ENCODE measurements around the gene SLC26A1. TPM values are rescaled to one million over a fixed set of nuclear protein-coding genes. Genes with fewer than 3 reads are reported as not detected.

Gene SLC26A1
- total RNA-seq, 4 donors from 2014 or later = not detected

DNA sequence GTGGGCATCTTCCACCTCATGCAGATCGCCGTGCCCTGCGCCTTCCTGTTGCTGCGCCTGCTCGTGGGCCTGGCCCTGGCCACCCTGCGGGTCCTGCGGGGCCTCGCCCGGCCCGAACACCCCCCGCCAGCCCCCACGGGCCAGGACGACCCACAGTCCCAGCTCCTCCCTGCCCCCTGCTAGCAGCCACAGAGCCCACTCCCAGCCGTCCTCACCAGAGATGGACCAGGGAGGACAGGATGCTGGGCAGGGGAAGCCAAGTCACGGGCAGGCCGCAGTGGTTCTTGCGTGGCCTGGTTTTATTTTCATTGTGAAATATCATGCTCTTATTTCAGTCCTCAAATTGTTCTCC, 34.9 kb downstream of the SLC26A1 start:
- no peak for DNase-seq
- peaks cover 0 to 91% (median 7%) of the 10 kb centered on the region in 3 donors for H3K36me3 ChIP-seq
- 87 to 90% methylated on average over 3 to 4 of the region's 17 CpGs for WGBS, 2 donors
- no peak overlapping the region for H3K4me3 ChIP-seq
- intact Hi-C loops (cut with DNase I) = no loop called here
- H3K9me3 ChIP-seq = no peaks in the 10 kb centered on the region
- TF ChIP-seq POLR2A (IDR thresholded peaks at IDR 0.05) = no peak
- TF ChIP-seq, protein P1, sequence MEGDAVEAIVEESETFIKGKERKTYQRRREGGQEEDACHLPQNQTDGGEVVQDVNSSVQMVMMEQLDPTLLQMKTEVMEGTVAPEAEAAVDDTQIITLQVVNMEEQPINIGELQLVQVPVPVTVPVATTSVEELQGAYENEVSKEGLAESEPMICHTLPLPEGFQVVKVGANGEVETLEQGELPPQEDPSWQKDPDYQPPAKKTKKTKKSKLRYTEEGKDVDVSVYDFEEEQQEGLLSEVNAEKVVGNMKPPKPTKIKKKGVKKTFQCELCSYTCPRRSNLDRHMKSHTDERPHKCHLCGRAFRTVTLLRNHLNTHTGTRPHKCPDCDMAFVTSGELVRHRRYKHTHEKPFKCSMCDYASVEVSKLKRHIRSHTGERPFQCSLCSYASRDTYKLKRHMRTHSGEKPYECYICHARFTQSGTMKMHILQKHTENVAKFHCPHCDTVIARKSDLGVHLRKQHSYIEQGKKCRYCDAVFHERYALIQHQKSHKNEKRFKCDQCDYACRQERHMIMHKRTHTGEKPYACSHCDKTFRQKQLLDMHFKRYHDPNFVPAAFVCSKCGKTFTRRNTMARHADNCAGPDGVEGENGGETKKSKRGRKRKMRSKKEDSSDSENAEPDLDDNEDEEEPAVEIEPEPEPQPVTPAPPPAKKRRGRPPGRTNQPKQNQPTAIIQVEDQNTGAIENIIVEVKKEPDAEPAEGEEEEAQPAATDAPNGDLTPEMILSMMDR (IDR thresholded peaks at IDR 0.05) = no peak
- no peak overlapping the region for H3K27ac ChIP-seq
- no peaks in the 10 kb centered on the region for H3K27me3 ChIP-seq
- H3K4me1 ChIP-seq = peaks cover 20 to 26% (median 23%) of the 10 kb centered on the region in 3 donors

DNA sequence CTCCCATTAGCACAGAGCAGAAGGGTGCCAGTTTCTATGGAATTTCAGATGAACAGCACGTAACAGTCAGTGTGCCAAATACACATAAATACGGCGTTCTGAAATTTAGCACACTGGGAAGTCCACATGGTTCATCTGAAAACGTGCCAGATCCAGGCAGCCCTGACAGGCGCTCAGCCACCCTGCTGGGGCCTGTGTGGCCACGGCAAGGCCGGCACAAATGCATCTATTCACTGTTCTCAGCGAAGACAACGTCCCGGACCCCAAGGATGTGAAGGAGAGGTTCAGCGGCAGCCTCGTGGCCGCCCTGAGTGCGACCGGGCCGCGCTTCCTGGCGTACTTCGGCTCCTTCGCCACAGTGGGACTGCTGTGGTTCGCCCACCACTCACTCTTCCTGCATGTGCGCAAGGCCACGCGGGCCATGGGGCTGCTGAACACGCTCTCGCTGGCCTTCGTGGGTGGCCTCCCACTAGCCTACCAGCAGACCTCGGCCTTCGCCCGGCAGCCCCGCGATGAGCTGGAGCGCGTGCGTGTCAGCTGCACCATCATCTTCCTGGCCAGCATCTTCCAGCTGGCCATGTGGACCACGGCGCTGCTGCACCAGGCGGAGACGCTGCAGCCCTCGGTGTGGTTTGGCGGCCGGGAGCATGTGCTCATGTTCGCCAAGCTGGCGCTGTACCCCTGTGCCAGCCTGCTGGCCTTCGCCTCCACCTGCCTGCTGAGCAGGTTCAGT, 35.5 kb downstream of the SLC26A1 start:
- H3K4me1 ChIP-seq = peaks cover 15 to 20% (median 19%) of the 10 kb centered on the region in 3 donors
- H3K4me3 ChIP-seq = no peak overlapping the region
- H3K36me3 ChIP-seq = peaks cover 0 to 93% (median 7%) of the 10 kb centered on the region in 3 donors
- no peak for TF ChIP-seq POLR2A (IDR thresholded peaks at IDR 0.05)
- TF ChIP-seq, protein P1 (IDR thresholded peaks at IDR 0.05) = no peak
- H3K27ac ChIP-seq = no peak overlapping the region
- DNase-seq = no peak
- 89% methylated on average over 9 to 17 of the region's 45 CpGs for WGBS, 2 donors
- H3K27me3 ChIP-seq = no peaks in the 10 kb centered on the region
- H3K9me3 ChIP-seq = no peaks in the 10 kb centered on the region
- intact Hi-C loops (cut with DNase I) = no loop called here

DNA sequence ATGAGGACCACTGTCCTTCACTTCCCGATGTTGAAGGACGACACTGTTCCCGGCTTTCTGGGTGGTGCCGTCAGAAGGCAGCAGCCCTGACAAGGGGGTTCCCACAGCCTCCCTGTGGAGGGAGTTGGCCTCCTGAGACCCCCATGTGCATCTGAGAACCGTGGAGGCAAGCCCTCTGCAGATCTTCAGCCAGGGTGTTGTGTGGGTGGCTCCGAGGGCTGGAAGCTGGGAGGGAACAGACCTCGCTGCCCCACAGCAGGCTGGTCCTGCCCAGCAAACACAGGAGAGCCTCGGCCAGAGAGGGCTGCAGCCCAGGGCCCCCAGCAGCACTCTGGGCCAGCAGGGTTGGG, 36.0 kb downstream of the SLC26A1 start:
- no peak for DNase-seq
- intact Hi-C loops (cut with DNase I) = no loop called here
- no peak overlapping the region for H3K4me3 ChIP-seq
- H3K27ac ChIP-seq = no peak overlapping the region
- peaks cover 11 to 15% (median 14%) of the 10 kb centered on the region in 3 donors for H3K4me1 ChIP-seq
- 80% methylated on average over 2 of the region's 8 CpGs; no CpG with 5 or more reads in 1 of the 2 donors for WGBS, 2 donors
- TF ChIP-seq, protein P1 (IDR thresholded peaks at IDR 0.05) = no peak
- no peak for TF ChIP-seq POLR2A (IDR thresholded peaks at IDR 0.05)
- H3K27me3 ChIP-seq = no peaks in the 10 kb centered on the region
- no peaks in the 10 kb centered on the region for H3K9me3 ChIP-seq
- H3K36me3 ChIP-seq = peaks cover 0 to 89% (median 7%) of the 10 kb centered on the region in 3 donors

- peaks cover 6 to 10% (median 9%) of the 10 kb centered on the region in 3 donors for H3K4me1 ChIP-seq
- TF ChIP-seq POLR2A (IDR thresholded peaks at IDR 0.05) = no peak
- TF ChIP-seq, protein P1 (IDR thresholded peaks at IDR 0.05) = no peak
- no peaks in the 10 kb centered on the region for H3K27me3 ChIP-seq
- no peaks in the 10 kb centered on the region for H3K9me3 ChIP-seq
- H3K27ac ChIP-seq = no peak overlapping the region
- no peak for DNase-seq
- WGBS, 2 donors = 69 to 71% methylated on average over 8 to 12 of the region's 14 CpGs
- intact Hi-C loops (cut with DNase I) = no loop called here
- H3K36me3 ChIP-seq = peaks cover 0 to 86% (median 7%) of the 10 kb centered on the region in 3 donors
- H3K4me3 ChIP-seq = no peak overlapping the region
Measured at GRCh38 chr4:956531-957230, 36.5 kb downstream of the SLC26A1 start.

- no peak for DNase-seq
- Histone ChIP-seq H3K4me3 (no peak overlapping the region), H3K9me3 (no peaks in the 10 kb centered on the region), H3K36me3 (peaks cover 0 to 87% (median 7%) of the 10 kb centered on the region in 3 donors), H3K27ac (no peak overlapping the region), H3K4me1 (peaks cover 0 to 2% (median 1%) of the 10 kb centered on the region in 3 donors), H3K27me3 (no peaks in the 10 kb centered on the region)
- TF ChIP-seq POLR2A (IDR thresholded peaks at IDR 0.05) = no peak
- TF ChIP-seq, protein P1 (IDR thresholded peaks at IDR 0.05) = no peak
- WGBS, 2 donors = 74 to 86% methylated on average over 6 to 8 of the region's 12 CpGs
- intact Hi-C loops (cut with DNase I) = no loop called here
Measured at GRCh38 chr4:955931-956381, 37.2 kb downstream of the SLC26A1 start.
